Chondrocyte (in vitro differentiated cells): ENCODE measurements around the gene ATG3. TPM values are rescaled to one million over a fixed set of nuclear protein-coding genes. Genes with fewer than 3 reads are reported as not detected.

Experiments used
- DNase-seq: peaks from one replicate; pipeline ENCODE4 v3.0.0; 2021; ENCODE audit warnings: mixed read lengths, low spot score
- H3K27ac Mint-ChIP-seq: one replicate; pipeline ENCODE4 v1.8.0; 2021; ENCODE audit warnings: mild to moderate bottlenecking, moderate library complexity, mixed read lengths; ENCODE audit not compliant: unreplicated experiment
- H3K27me3 Mint-ChIP-seq: 2 replicates; pipeline ENCODE4 v1.8.0; 2021; ENCODE audit warnings: low read depth, mixed read lengths
- H3K36me3 Mint-ChIP-seq: 2 replicates; pipeline ENCODE4 v1.8.0; 2021; ENCODE audit warnings: low read depth, mixed read lengths
- H3K4me1 Mint-ChIP-seq: 2 replicates; pipeline ENCODE4 v1.8.0; 2021; ENCODE audit warnings: low read depth, mild to moderate bottlenecking, mixed read lengths
- H3K4me3 Mint-ChIP-seq: one replicate; pipeline ENCODE4 v1.8.0; 2021; ENCODE audit warnings: mild to moderate bottlenecking, moderate library complexity, mixed read lengths; ENCODE audit not compliant: unreplicated experiment
- H3K9me3 Mint-ChIP-seq: 2 replicates; pipeline ENCODE4 v1.8.0; 2021; ENCODE audit warnings: low read depth, mixed read lengths
- total RNA-seq: library from RNA; stranded (reverse); gene quantifications from 3 replicates; pipeline ENCODE4 v1.2.1, GENCODE V29; 2021
- TF ChIP-seq, protein P1 (sequence below): fragments of 200-600 bp; sonication (generic); IDR thresholded peaks from 2 replicates; pipeline ENCODE4 v1.5.0; 2021; ENCODE audit warnings: antibody characterized with exemption, mild to moderate bottlenecking, moderate library complexity

The ATG3 gene
- total RNA-seq, 1 donor from 2014 or later, result 42.7 TPM

DNA sequence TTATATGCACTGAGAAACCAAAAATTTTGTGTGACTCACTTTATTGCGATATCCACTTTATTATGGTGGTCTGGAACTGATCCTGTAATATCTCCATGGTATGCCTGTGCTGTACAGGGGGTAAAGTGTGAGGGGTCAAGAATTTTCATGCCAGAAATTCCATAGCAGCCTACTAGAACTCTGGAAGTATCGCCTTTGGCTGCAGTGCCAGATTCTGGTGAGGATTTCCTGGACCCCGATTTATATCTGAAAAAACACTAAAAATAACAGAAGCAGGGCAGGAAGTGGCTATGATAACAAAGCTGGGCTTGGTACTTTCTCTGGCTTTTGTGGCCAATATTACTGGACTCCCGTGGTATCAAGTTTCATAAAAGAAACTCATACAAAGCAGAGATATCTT lies 42.8 kb upstream of the ATG3 start:
- no peak for DNase-seq
- peaks cover 36% of the 10 kb centered on the region for H3K36me3 Mint-ChIP-seq

DNA sequence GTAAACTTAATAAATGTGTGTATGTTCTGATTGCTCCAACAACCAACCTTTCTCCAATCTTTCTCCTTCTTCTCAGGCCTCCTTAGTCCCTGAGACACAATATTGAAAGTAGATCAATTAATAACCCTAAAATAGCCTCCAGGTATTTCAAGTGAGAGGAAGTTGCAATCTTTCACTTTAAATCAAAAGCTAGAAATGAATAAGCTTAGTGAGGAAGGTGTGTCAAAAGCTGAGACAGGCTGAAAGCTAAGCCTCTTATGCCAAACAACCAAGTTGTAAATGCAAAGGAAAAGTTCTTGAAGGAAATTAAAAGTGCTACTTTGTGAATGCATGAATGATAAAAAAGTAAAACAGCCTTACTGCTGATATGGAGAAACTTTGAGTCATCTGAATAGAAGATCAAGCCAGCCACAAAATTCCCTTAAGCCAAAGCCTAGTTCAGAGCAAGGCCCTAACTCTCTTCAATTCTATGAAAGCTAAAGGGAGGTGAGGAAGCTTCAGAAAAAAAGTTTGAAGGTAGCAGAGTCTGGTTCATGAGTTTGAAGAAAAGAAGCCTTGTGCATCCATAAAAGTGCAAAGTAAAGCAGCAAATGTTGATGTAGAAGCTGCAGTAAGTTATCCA lies 40.6 kb upstream of the ATG3 start:
- Mint-ChIP-seq H3K36me3 (peaks cover 35% of the 10 kb centered on the region), H3K4me3 (no peak overlapping the region), H3K9me3 (no peaks in the 10 kb centered on the region), H3K27ac (no peak overlapping the region), H3K4me1 (peaks cover 33% of the 10 kb centered on the region), H3K27me3 (no peaks in the 10 kb centered on the region)
- DNase-seq, result no peak
- TF ChIP-seq, protein P1, sequence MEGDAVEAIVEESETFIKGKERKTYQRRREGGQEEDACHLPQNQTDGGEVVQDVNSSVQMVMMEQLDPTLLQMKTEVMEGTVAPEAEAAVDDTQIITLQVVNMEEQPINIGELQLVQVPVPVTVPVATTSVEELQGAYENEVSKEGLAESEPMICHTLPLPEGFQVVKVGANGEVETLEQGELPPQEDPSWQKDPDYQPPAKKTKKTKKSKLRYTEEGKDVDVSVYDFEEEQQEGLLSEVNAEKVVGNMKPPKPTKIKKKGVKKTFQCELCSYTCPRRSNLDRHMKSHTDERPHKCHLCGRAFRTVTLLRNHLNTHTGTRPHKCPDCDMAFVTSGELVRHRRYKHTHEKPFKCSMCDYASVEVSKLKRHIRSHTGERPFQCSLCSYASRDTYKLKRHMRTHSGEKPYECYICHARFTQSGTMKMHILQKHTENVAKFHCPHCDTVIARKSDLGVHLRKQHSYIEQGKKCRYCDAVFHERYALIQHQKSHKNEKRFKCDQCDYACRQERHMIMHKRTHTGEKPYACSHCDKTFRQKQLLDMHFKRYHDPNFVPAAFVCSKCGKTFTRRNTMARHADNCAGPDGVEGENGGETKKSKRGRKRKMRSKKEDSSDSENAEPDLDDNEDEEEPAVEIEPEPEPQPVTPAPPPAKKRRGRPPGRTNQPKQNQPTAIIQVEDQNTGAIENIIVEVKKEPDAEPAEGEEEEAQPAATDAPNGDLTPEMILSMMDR, result no peak

More for the DNA sequence above, 42.8 kb upstream of the ATG3 start:
- Mint-ChIP-seq H3K27me3 (no peaks in the 10 kb centered on the region), H3K4me1 (peaks cover 33% of the 10 kb centered on the region), H3K9me3 (no peaks in the 10 kb centered on the region), H3K4me3 (no peak overlapping the region), H3K27ac (peak overlapping the region; percentile 81)
- TF ChIP-seq, protein P1, result no peak

DNA sequence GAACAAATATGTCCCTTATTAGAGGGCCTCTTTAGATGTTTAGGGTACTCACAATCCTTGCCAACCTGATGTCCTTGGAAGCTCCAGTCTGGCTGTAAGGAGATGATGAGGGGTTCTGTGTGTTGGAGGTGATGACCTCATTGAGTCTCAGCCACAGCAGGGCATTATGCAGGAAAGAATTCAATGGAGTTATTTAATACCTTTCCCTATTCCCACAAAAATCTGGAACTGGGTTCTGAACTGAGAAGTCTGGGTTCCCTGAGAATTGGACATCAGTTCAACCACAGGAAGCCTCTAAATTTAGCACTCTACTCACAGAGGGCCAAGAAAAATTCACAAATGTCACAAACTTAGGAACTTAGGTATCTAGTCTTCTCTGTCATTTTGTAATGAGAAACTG lies 37.0 kb upstream of the ATG3 start:
- no peaks in the 10 kb centered on the region for H3K27me3 Mint-ChIP-seq
- H3K36me3 Mint-ChIP-seq, result peaks cover 25% of the 10 kb centered on the region
- DNase-seq, result no peak
- peak overlapping the region; percentile 57 for H3K27ac Mint-ChIP-seq
- peaks cover 8% of the 10 kb centered on the region for H3K4me1 Mint-ChIP-seq
- no peak overlapping the region for H3K4me3 Mint-ChIP-seq
- TF ChIP-seq, protein P1, result no peak
- H3K9me3 Mint-ChIP-seq, result no peaks in the 10 kb centered on the region

DNA sequence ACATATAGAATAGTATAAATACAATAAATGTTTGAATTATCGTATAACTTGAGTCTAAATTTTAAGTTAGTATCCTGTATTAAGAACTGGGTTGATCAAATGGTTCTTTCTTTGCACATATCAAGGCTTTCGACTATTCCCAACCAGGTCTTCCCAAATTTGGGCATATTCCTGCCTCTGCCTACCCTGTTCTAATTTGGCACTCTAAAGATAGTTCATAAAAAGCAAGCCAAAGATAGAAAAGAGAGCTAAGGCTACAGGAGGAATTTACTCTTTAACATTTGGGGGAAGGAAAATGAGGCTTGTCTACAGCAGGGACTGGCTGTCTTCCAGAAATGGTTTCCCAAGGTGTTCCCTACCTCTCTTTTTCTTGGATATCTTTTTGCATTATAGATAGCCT lies 36.2 kb upstream of the ATG3 start:
- no peak for DNase-seq
- no peaks in the 10 kb centered on the region for H3K27me3 Mint-ChIP-seq
- H3K9me3 Mint-ChIP-seq, result peaks cover 2% of the 10 kb centered on the region
- TF ChIP-seq, protein P1, result no peak
- H3K4me3 Mint-ChIP-seq, result no peak overlapping the region
- H3K36me3 Mint-ChIP-seq, result peaks cover 23% of the 10 kb centered on the region
- peaks cover 6% of the 10 kb centered on the region for H3K4me1 Mint-ChIP-seq
- no peak overlapping the region for H3K27ac Mint-ChIP-seq

DNA sequence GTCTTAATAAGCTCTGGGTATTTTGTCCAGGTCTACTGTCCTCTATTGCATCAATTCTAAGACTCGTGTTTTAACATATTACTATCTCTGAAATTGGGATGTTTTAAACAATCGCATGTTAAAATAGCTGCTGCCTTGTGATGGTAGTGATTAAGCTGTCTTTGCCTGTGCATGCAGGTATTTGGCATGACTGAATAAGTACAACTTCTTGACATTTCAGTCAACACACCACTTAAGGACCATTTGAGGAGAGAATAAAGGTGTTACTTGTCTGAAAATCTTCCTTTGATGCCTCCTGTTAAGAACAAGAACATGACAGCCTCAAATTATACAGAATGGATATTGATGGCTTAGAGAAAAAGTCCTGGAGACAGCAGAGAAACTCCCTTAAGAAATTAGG lies 33.1 kb upstream of the ATG3 start:
- peaks cover 5% of the 10 kb centered on the region for H3K9me3 Mint-ChIP-seq
- peaks cover 6% of the 10 kb centered on the region for H3K4me1 Mint-ChIP-seq

More for the DNA sequence above, 33.1 kb upstream of the ATG3 start:
- no peak for DNase-seq
- H3K27ac Mint-ChIP-seq, result no peak overlapping the region
- H3K36me3 Mint-ChIP-seq, result peaks cover 17% of the 10 kb centered on the region
- H3K4me3 Mint-ChIP-seq, result no peak overlapping the region
- no peaks in the 10 kb centered on the region for H3K27me3 Mint-ChIP-seq
- TF ChIP-seq, protein P1, result no peak
